Transverse colon (tissue), 4 donors: Measurements from ENCODE around the gene CHD2. TPM values are rescaled to one million over a fixed set of nuclear protein-coding genes. Genes with fewer than 3 reads are reported as not detected.

ENCODE experiments used
- DNase-seq: peaks from one replicate; pipeline ENCODE4 v3.0.0-alpha.2; 2019
- H3K27ac ChIP-seq, 4 donors: fragments of 200-600 bp; sonication (generic); 2 replicates each; pipeline ENCODE4 v1.5.1; 2016 to 2018; ENCODE audit warnings: inconsistent platforms in 4 of 4
- H3K27me3 ChIP-seq: fragments of 200-600 bp; sonication (generic); 2 replicates; pipeline ENCODE4 v1.5.1; 2017; ENCODE audit warnings: inconsistent platforms
- H3K36me3 ChIP-seq, 4 donors: fragments of 200-600 bp; sonication (generic); 2 replicates each; pipeline ENCODE4 v1.5.1; 2017 to 2019; ENCODE audit warnings: inconsistent platforms in 4 of 4
- H3K4me1 ChIP-seq, 4 donors: fragments of 200-600 bp; sonication (generic); 2 replicates each; pipeline ENCODE4 v1.5.1; 2017 to 2020; ENCODE audit warnings: inconsistent platforms in 4 of 4
- H3K4me3 ChIP-seq, 4 donors: fragments of 200-600 bp; sonication (generic); 1 replicate in 1 of 4; 2 replicates in 3 of 4; pipeline versions ENCODE4 v1.5.1 to v1.6.1; 2017 to 2019; ENCODE audit warnings: inconsistent platforms in 4 of 4
- H3K9me3 ChIP-seq, 2 donors: fragments of 200-600 bp; sonication (generic); 2 replicates each; pipeline ENCODE4 v1.5.1; 2017 to 2019; ENCODE audit warnings: inconsistent platforms in 2 of 2
- EP300 ChIP-seq: sonication (generic); formaldehyde crosslinking; IDR thresholded peaks from one replicate; pipeline ENCODE4 v1.6.1; 2017; ENCODE audit warnings: antibody characterized with exemption, low read depth
- POLR2A ChIP-seq: fragments of 450-650 bp; IDR thresholded peaks from one replicate; pipeline ENCODE4 v1.6.1; 2016; ENCODE audit warnings: antibody characterized with exemption, mild to moderate bottlenecking, moderate library complexity
- POLR2AphosphoS5 ChIP-seq, 3 donors: sonication (generic); formaldehyde crosslinking; IDR thresholded peaks; one replicate each; pipeline ENCODE4 v1.6.1; 2016; ENCODE audit warnings: antibody characterized with exemption in 3 of 3
- WGBS, 2 donors: methylation state at CpG; one replicate each; pipeline ENCODE4 v1.1.5; 2018; ENCODE audit warnings: low coverage in 1 of 2; 5-methylcytosine and 5-hydroxymethylcytosine counted together
- in situ Hi-C, 4 donors: fragments of 200-750 bp; cut with MboI; loops; one replicate each; pipeline versions ENCODE4 v1.15.0 to v1.15.1; 2017; ENCODE audit warnings: low sequenced_read_pairs in 3 of 4, low pct_ligation_motif_present in 1 of 4, low pct_unique_long_range_greater_than_20kb in 1 of 4
- intact Hi-C: fragments of 100-400 bp; cut with DNase I; formaldehyde crosslinking; loops from one replicate; pipeline ENCODE4 v1.15.1; 2023; ENCODE audit warnings: low total_unique reads
- total RNA-seq, 4 donors: library from RNA; depleted of rRNA; stranded (reverse); fragments of >200 nt; gene quantifications; one replicate each; pipeline ENCODE4 v1.1.0, GENCODE V29; 2016
- TF ChIP-seq, protein P1 (sequence below), 5 experiments: fragments of 200-600 bp in 3 of 5; fragments of 450-650 bp in 2 of 5; sonication (generic) in 3 of 5; IDR thresholded peaks; 1 replicate in 2 of 5; 2 replicates in 3 of 5; pipeline ENCODE4 v1.5.1; 2016 to 2017; ENCODE audit warnings: antibody characterized with exemption in 5 of 5, inconsistent platforms in 3 of 5, mild to moderate bottlenecking in 2 of 5, moderate library complexity in 1 of 5

CHD2 gene
- total RNA-seq, 4 donors from 2014 or later: 90.5 to 190 (median 138) TPM

DNA sequence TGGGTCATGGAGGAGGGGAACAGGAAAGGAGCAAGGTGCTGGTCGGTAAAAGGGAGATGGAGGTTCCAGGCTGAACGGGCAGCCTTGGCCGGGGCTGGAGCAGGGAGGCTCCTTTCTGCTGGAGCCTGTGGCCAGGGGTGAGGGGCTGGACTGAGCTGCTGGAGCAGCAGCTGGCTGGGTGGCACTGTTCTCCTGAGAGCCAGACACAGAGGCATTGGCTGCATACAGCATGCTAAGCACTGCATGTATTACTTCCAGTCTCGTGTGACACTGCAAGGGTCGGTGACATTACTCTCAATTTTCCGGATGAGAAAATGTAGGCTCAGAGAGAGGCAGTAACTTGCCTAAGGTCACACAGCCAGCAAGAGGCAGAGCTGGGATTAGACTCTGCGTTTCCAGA lies 146.6 kb downstream of the CHD2 start:
- in situ Hi-C loops: loop anchor here in 2 of 4 donors (25.0 kb wide), 1 partner anchor 1066 kb away; no protein-coding TSS in a partner anchor
- 71 to 85% methylated on average over 3 to 6 of the region's 7 CpGs for WGBS, 2 donors

DNA sequence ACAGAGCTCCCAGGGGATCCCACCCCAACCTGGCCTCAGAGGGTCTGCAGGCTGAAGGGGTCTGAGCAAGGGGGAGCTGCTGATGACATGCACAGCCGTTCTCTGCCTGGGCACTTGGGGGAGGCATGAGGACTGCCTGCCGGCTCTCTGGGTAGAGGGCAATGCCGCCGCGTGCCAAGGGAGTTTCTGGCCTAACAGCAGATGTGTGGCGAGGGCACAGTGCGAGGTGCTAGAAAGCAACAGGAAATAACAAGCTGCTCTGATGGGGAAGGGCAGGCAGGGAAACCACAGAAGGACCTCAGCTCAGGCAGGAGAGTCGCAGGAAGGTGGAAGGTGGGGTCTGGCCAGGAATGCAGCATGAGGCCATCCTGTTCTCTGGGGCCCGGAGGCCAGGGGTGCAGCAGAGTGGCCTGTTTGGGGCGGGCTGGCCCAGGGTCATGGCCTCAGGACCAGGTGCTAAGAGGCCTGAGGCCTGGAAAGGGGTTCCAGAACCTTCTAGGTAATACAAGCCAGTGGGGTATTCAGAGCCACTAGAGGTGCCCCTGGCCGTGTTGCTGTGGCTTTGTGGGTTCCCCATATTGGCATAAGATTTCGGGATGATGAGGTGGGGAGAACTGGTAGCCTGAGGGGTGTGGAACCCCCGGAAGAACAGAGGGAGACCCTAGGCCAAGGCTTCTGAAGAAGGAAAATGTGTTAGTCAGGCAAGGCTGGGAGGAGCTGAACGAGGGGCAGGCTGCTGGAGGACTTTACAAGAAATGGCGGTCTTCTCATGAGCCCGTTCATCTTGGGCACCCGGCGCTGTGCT lies 147.7 kb downstream of the CHD2 start:
- 15 to 69% methylated on average over 2 to 18 of the region's 18 CpGs for WGBS, 2 donors
- TF ChIP-seq POLR2AphosphoS5 (IDR thresholded peaks at IDR 0.05) (no peak), POLR2A (no peak), EP300 (no peak)
- TF ChIP-seq, protein P1, sequence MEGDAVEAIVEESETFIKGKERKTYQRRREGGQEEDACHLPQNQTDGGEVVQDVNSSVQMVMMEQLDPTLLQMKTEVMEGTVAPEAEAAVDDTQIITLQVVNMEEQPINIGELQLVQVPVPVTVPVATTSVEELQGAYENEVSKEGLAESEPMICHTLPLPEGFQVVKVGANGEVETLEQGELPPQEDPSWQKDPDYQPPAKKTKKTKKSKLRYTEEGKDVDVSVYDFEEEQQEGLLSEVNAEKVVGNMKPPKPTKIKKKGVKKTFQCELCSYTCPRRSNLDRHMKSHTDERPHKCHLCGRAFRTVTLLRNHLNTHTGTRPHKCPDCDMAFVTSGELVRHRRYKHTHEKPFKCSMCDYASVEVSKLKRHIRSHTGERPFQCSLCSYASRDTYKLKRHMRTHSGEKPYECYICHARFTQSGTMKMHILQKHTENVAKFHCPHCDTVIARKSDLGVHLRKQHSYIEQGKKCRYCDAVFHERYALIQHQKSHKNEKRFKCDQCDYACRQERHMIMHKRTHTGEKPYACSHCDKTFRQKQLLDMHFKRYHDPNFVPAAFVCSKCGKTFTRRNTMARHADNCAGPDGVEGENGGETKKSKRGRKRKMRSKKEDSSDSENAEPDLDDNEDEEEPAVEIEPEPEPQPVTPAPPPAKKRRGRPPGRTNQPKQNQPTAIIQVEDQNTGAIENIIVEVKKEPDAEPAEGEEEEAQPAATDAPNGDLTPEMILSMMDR (IDR thresholded peaks at IDR 0.05): no peak
- H3K4me1 ChIP-seq: peaks cover 0 to 8% (median 3%) of the 10 kb centered on the region in 4 donors
- no peak for DNase-seq
- intact Hi-C loops (no loop called here), in situ Hi-C loops (loop anchor here in 2 of 4 donors (25.0 kb wide), 1 partner anchor 1064 kb away; no protein-coding TSS in a partner anchor)
- peak overlapping the region in 1 of 4 donors; percentile 59 for H3K27ac ChIP-seq
- H3K9me3 ChIP-seq: no peaks in the 10 kb centered on the region
- no peaks in the 10 kb centered on the region for H3K36me3 ChIP-seq
- no peaks in the 10 kb centered on the region for H3K27me3 ChIP-seq
- no peak overlapping the region for H3K4me3 ChIP-seq

More for the DNA sequence above, 146.6 kb downstream of the CHD2 start:
- intact Hi-C loops: no loop called here
- H3K27me3 ChIP-seq: no peaks in the 10 kb centered on the region
- TF ChIP-seq POLR2AphosphoS5 (IDR thresholded peaks at IDR 0.05) (no peak), POLR2A (no peak), EP300 (no peak)
- TF ChIP-seq, protein P1 (IDR thresholded peaks at IDR 0.05): no peak
- no peaks in the 10 kb centered on the region for H3K36me3 ChIP-seq
- no peak overlapping the region for H3K4me3 ChIP-seq
- peaks cover 0 to 8% (median 3%) of the 10 kb centered on the region in 4 donors for H3K4me1 ChIP-seq
- no peak overlapping the region for H3K27ac ChIP-seq
- DNase-seq: no peak
- H3K9me3 ChIP-seq: no peaks in the 10 kb centered on the region

DNA sequence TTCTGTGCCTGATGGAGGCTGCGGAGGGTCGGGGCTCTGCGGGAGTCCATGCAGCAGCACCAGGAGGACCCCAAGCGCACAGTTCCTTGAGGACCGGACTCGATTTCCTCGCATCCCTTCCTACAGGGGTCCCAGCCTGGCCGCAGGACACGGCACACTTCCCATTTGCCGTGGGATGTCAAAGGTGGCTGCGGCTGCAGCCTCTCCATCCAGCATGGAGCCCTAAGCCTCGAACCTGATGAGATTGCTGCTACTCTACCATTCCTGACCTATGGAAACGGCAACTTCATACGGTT lies 148.2 kb downstream of the CHD2 start:
- in situ Hi-C loops: loop anchor here in 2 of 4 donors (25.0 kb wide), 1 partner anchor 1064 kb away; no protein-coding TSS in a partner anchor
- no peak for DNase-seq
- 84% methylated on average over 14 of the region's 14 CpGs; no CpG with 5 or more reads in 1 of the 2 donors for WGBS, 2 donors
- H3K27me3 ChIP-seq: no peaks in the 10 kb centered on the region
- H3K27ac ChIP-seq: peak overlapping the region in 3 of 4 donors; percentile 20 to 59 (median 32)
- TF ChIP-seq, protein P1 (IDR thresholded peaks at IDR 0.05): no peak
- TF ChIP-seq POLR2AphosphoS5 (IDR thresholded peaks at IDR 0.05): no peak
- no peak for TF ChIP-seq POLR2A
- no peak for TF ChIP-seq EP300
- intact Hi-C loops: no loop called here
- H3K4me1 ChIP-seq: peaks cover 0 to 8% (median 3%) of the 10 kb centered on the region in 4 donors
- H3K4me3 ChIP-seq: no peak overlapping the region
- H3K9me3 ChIP-seq: no peaks in the 10 kb centered on the region
- no peaks in the 10 kb centered on the region for H3K36me3 ChIP-seq

DNA sequence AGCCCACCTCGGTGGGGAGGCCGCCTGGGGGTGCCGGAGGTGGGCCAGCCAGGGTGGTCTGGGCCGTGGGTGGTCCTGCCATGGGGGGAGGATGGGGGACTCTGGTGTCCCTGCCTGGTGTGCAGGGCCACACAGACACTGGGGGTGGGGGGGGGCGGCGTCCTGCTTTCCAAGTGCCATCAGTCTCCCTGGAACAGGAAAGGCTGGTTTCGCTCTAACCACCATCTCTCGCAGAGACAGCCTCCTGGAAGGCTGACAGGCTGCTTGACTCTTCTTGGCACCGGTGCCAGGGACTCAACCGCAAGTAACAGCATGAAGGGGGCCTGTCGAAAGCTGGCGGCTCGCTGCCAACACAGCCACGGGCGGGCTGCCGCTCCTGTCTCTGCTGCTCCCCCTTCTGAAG lies 148.6 kb downstream of the CHD2 start:
- H3K36me3 ChIP-seq: no peaks in the 10 kb centered on the region
- in situ Hi-C loops (loop anchor here in 2 of 4 donors (25.0 kb wide), 1 partner anchor 1064 kb away; no protein-coding TSS in a partner anchor), intact Hi-C loops (no loop called here)
- DNase-seq: peak; percentile 43
- no peak overlapping the region for H3K4me3 ChIP-seq
- H3K9me3 ChIP-seq: no peaks in the 10 kb centered on the region
- H3K27ac ChIP-seq: peak overlapping the region in 3 of 4 donors; percentile 20 to 59 (median 32)
- peaks cover 0 to 8% (median 3%) of the 10 kb centered on the region in 4 donors for H3K4me1 ChIP-seq
- 43% methylated on average over 16 of the region's 16 CpGs; no CpG with 5 or more reads in 1 of the 2 donors for WGBS, 2 donors
- peak; percentile 9 to 39 (median 10) for TF ChIP-seq POLR2AphosphoS5 (IDR thresholded peaks at IDR 0.05)
- TF ChIP-seq, protein P1 (IDR thresholded peaks at IDR 0.05): no peak
- TF ChIP-seq EP300: no peak
- H3K27me3 ChIP-seq: no peaks in the 10 kb centered on the region
